PC-9 (cell line): ENCODE data around the gene POGZ. TPM values are rescaled to one million over a fixed set of nuclear protein-coding genes. Genes with fewer than 3 reads are reported as not detected.
"Not testable (repeated sequence)": the region's sequence is repeated elsewhere in the genome, so short reads cannot be mapped to it uniquely, and the experiment has no call there.

ENCODE experiments used
- BruUV-seq: library from RNA; stranded (reverse); fragments of 400-500 nt; replicated peaks from 2 replicates; lab custom pipeline; 2021; lab: Mats Ljungman, UMichigan
- CTCF ChIA-PET: fragments of 300-600 bp; sonication (Branson Sonifier 250); formaldehyde crosslinking; loops from one replicate; lab custom pipeline; 2022; ENCODE audit warnings: antibody characterized with exemption; lab: Charles Lee
- POLR2A ChIA-PET: fragments of 300-600 bp; sonication (Branson Sonifier 250); formaldehyde crosslinking; loops from one replicate; lab custom pipeline; 2022; ENCODE audit warnings: antibody characterized with exemption; ENCODE audit not compliant: unreplicated experiment; lab: Charles Lee
- DNase-seq, 2 experiments: peaks; one replicate each; pipeline versions ENCODE4 v3.0.0 to v3.0.0-alpha.2; 2015 to 2022; ENCODE audit warnings: mixed read lengths in 1 of 2
- H2AFZ ChIP-seq: fragments of 200-600 bp; sonication (generic); 2 replicates; pipeline ENCODE4 v1.8.1; 2017; ENCODE audit warnings: antibody characterized with exemption
- H3F3A ChIP-seq: fragments of 200-600 bp; sonication (generic); 2 replicates; pipeline ENCODE4 v1.8.1; 2017; ENCODE audit warnings: antibody characterized with exemption, mild to moderate bottlenecking, low read depth; ENCODE audit not compliant: insufficient read depth
- H3K27ac ChIP-seq: fragments of 200-600 bp; sonication (generic); 2 replicates; pipeline ENCODE4 v1.6.1; 2016; ENCODE audit warnings: mixed run types
- H3K27me3 ChIP-seq: fragments of 200-600 bp; sonication (generic); 2 replicates; pipeline ENCODE4 v1.6.1; 2016; ENCODE audit warnings: low read depth, mixed run types; ENCODE audit not compliant: insufficient read depth
- H3K36me3 ChIP-seq: fragments of 200-600 bp; sonication (generic); 2 replicates; pipeline ENCODE4 v1.6.1; 2016; ENCODE audit warnings: low read depth, mixed run types
- H3K4me1 ChIP-seq: fragments of 200-600 bp; sonication (generic); replicated peaks from 2 replicates; pipeline ENCODE4 v1.6.1; 2016; ENCODE audit warnings: mixed run types; ENCODE audit not compliant: insufficient read depth
- H3K4me2 ChIP-seq: fragments of 200-600 bp; sonication (generic); 2 replicates; pipeline ENCODE4 v1.6.1; 2017; ENCODE audit warnings: mixed run types
- H3K4me3 ChIP-seq: fragments of 200-600 bp; sonication (generic); 2 replicates; pipeline ENCODE4 v1.6.1; 2016; ENCODE audit warnings: mixed run types
- H3K79me2 ChIP-seq: fragments of 200-600 bp; sonication (generic); 2 replicates; pipeline ENCODE4 v1.6.1; 2017; ENCODE audit warnings: low read depth, mixed run types
- H3K9me2 ChIP-seq: fragments of 200-600 bp; sonication (generic); 2 replicates; pipeline ENCODE4 v1.8.1; 2017; ENCODE audit warnings: mild to moderate bottlenecking; ENCODE audit not compliant: insufficient read depth
- H3K9me3 ChIP-seq: fragments of 200-600 bp; sonication (generic); 2 replicates; pipeline ENCODE4 v1.8.1; 2016; ENCODE audit warnings: low read depth; ENCODE audit not compliant: insufficient read depth
- H4K20me1 ChIP-seq: fragments of 200-600 bp; sonication (generic); 2 replicates; pipeline ENCODE4 v1.8.1; 2017; ENCODE audit not compliant: insufficient read depth
- EZH2 ChIP-seq: fragments of 200-600 bp; sonication (generic); IDR thresholded peaks from 2 replicates; pipeline ENCODE4 v1.8.0; 2017; ENCODE audit warnings: antibody characterized with exemption, low read depth
- intact Hi-C: fragments of 100-400 bp; cut with micrococcal nuclease; formaldehyde crosslinking; loops from one replicate; pipeline ENCODE4 v1.10.0; 2022; ENCODE audit not compliant: unreplicated experiment
- total RNA-seq: library from RNA; stranded (reverse); gene quantifications from 2 replicates; pipeline ENCODE4 v1.2.3, GENCODE V29; 2021
- TF ChIP-seq, protein P1 (sequence below): fragments of 200-600 bp; sonication (generic); conservative IDR thresholded peaks from 2 replicates; pipeline ENCODE4 v1.6.1; 2017; ENCODE audit warnings: mixed run types, antibody characterized with exemption, mild to moderate bottlenecking, moderate library complexity

Gene POGZ
- total RNA-seq, 1 experiment from 2014 or later, result 71.0 TPM

DNA sequence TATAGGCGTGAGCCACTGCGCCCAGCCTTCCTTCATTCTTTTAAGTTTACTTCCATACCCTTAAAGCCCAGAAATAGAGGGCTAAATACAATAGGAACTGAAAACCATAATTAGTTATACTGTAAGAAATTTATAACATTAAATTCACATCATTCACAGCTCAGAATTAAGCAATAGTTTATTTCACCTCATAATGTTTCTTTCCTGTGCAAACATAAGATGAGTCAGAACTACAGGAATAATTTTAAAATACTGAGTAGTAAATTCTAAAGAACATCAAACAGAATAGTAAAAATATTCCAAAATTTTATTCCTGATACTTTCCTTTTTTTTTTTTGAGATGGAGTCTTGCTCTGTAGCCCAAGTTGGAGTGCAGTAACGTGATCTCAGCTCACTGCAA, 24.1 kb downstream of the POGZ start:
- Histone ChIP-seq H3K36me3 (peaks cover 4% of the 10 kb centered on the region), H3K9me3 (no peaks in the 10 kb centered on the region), H3K79me2 (peaks cover 86% of the 10 kb centered on the region), H3K9me2 (no peaks in the 10 kb centered on the region), H3K4me1 (peaks cover 17% of the 10 kb centered on the region; the same call in 1 of the 2 replicates), H2AFZ (no peak overlapping the region), H4K20me1 (peaks cover 27% of the 10 kb centered on the region), H3K4me3 (no peak overlapping the region), H3F3A (peaks cover 18% of the 10 kb centered on the region), H3K27me3 (no peaks in the 10 kb centered on the region), H3K4me2 (no peak overlapping the region), H3K27ac (0 out of 2 replicates have a peak overlapping the region, but pooled peaks have one; percentile 18)
- intact Hi-C loops, result no loop called here
- ChIA-PET POLR2A (no interaction called here), CTCF (interaction anchor here (0.6 to 0.7 kb wide), 2 partner anchors 100 to 257 kb away, joined by 3 read pairs; no protein-coding TSS in a partner anchor)
- no TSS peak for BruUV-seq
- TF ChIP-seq, protein P1, sequence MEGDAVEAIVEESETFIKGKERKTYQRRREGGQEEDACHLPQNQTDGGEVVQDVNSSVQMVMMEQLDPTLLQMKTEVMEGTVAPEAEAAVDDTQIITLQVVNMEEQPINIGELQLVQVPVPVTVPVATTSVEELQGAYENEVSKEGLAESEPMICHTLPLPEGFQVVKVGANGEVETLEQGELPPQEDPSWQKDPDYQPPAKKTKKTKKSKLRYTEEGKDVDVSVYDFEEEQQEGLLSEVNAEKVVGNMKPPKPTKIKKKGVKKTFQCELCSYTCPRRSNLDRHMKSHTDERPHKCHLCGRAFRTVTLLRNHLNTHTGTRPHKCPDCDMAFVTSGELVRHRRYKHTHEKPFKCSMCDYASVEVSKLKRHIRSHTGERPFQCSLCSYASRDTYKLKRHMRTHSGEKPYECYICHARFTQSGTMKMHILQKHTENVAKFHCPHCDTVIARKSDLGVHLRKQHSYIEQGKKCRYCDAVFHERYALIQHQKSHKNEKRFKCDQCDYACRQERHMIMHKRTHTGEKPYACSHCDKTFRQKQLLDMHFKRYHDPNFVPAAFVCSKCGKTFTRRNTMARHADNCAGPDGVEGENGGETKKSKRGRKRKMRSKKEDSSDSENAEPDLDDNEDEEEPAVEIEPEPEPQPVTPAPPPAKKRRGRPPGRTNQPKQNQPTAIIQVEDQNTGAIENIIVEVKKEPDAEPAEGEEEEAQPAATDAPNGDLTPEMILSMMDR, result no peak
- no peak for TF ChIP-seq EZH2
- peak in 1 of 2 experiments; percentile 48 for DNase-seq

DNA sequence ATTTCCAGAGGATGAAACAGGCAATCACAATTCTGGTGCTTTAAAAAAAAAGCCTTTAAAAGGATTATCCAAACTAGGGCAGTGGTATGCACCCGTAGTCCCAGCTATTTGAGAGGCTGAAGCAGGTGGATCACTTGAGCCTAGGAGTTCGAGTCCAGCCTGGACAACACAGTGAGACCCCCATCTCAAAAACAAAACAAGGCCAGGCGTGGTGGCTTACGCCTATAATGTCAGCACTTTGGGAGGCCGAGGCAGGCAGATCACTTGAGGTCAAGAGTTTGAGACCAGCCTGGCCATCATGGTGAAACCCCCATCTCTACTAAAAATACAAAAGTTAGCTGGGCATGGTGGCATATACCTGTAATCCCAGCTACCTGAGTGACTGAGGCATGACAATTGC, 25.5 kb downstream of the POGZ start:
- H3K36me3 ChIP-seq, H3K9me3 ChIP-seq, H3K27ac ChIP-seq, H3K4me2 ChIP-seq, CTCF ChIA-PET, POLR2A ChIA-PET, BruUV-seq, intact Hi-C loops, H2AFZ ChIP-seq, H3K4me3 ChIP-seq, DNase-seq, H3K9me2 ChIP-seq, H3K27me3 ChIP-seq: not testable (repeated sequence)
- Histone ChIP-seq H3F3A (peaks cover 14% of the 10 kb centered on the region), H4K20me1 (peaks cover 22% of the 10 kb centered on the region), H3K79me2 (peaks cover 74% of the 10 kb centered on the region), H3K4me1 (peaks cover 17% of the 10 kb centered on the region; the same call in 1 of the 2 replicates)

DNA sequence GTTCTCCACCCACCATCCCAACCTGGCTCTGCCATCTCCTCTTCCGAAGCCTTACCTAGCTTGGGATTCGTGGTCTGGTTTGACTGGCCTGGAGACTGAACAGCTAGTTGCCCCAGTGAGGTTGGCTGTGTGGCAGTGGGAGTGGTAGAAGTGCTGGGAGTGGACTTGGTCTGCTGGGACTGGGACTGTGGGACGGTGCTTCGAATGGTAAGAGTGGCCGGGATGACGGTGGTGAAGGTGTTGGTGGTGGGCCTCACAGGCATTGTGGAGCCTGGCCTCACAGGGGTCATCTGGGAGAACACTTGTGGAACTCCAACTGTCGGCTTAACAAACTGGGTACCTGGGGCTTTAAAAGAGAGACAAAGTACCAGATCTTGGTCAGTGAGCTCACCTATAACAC, 31.2 kb downstream of the POGZ start:
- H3K27ac ChIP-seq, result no peak overlapping the region

More for the DNA sequence above, 31.2 kb downstream of the POGZ start:
- intact Hi-C loops, result no loop called here
- no TSS peak for BruUV-seq
- H3K27me3 ChIP-seq, result no peaks in the 10 kb centered on the region
- no peaks in the 10 kb centered on the region for H3K9me2 ChIP-seq
- H3K4me1 ChIP-seq, result no peaks in the 10 kb centered on the region
- no peak overlapping the region for H3K4me2 ChIP-seq
- ChIA-PET CTCF (no interaction called here), POLR2A (no interaction called here)
- 0 out of 2 replicates have a peak, but pooled peaks cover 3% of the 10 kb centered on the region for H3F3A ChIP-seq
- peaks cover 14% of the 10 kb centered on the region for H4K20me1 ChIP-seq
- TF ChIP-seq, protein P1, result no peak
- no peak for TF ChIP-seq EZH2
- peaks cover 22% of the 10 kb centered on the region for H3K79me2 ChIP-seq
- H3K4me3 ChIP-seq, result no peak overlapping the region
- DNase-seq, result no peak
- no peak overlapping the region for H2AFZ ChIP-seq
- H3K36me3 ChIP-seq, result peaks cover 25% of the 10 kb centered on the region
- no peaks in the 10 kb centered on the region for H3K9me3 ChIP-seq
